ENCODE results near the gene TRPV5. TPM values are rescaled to one million over a fixed set of nuclear protein-coding genes. Genes with fewer than 3 reads are reported as not detected.

The TRPV5 gene
- total RNA-seq, 3 donors from 2014 or later = 0.15 to 1.3 TPM; not detected in 1

- DNase-seq (ENCODE audit: low spot score in 2 of 2) = no peak
- Histone ChIP-seq H3K4me3 (no peak overlapping the region), H3K36me3 (no peaks in the 10 kb centered on the region), H3K4me1 (no peaks in the 10 kb centered on the region), H3K27me3 (no peaks in the 10 kb centered on the region), H3K27ac (no peak overlapping the region), H3K9me3 (no peaks in the 10 kb centered on the region)
- TF ChIP-seq CTCF (IDR thresholded peaks at IDR 0.05) = no peak
- intact Hi-C loops (cut with DNase I; ENCODE audit: low total_unique reads) = loop anchor here (2.0 kb wide), 1 partner anchor 15 kb away; no protein-coding TSS in a partner anchor
Observed at GRCh38 chr7:142873871-142874270, 59.7 kb downstream of the TRPV5 start.

- intact Hi-C loops (cut with DNase I; ENCODE audit: low total_unique reads) = no loop called here
- Histone ChIP-seq H3K9me3 (no peaks in the 10 kb centered on the region), H3K36me3 (no peaks in the 10 kb centered on the region), H3K4me1 (no peaks in the 10 kb centered on the region), H3K27ac (no peak overlapping the region), H3K27me3 (no peaks in the 10 kb centered on the region), H3K4me3 (no peak overlapping the region)
- TF ChIP-seq POLR2A (IDR thresholded peaks at IDR 0.05) = no peak
- TF ChIP-seq CTCF (IDR thresholded peaks at IDR 0.05) = peak in 2 of 3 donors; percentile 30 to 40
- peak in 1 of 2 donors; percentile 49 for DNase-seq (ENCODE audit: low spot score in 2 of 2)
Observed at GRCh38 chr7:142873281-142873784, 60.2 kb downstream of the TRPV5 start.

GRCh38 chr7:142872106-142872675, 61.4 kb downstream of the TRPV5 start:
- Histone ChIP-seq H3K9me3 (no peaks in the 10 kb centered on the region), H3K27ac (no peak overlapping the region), H3K4me1 (no peaks in the 10 kb centered on the region), H3K36me3 (no peaks in the 10 kb centered on the region), H3K4me3 (no peak overlapping the region), H3K27me3 (no peaks in the 10 kb centered on the region)
- intact Hi-C loops (cut with DNase I; ENCODE audit: low total_unique reads) = no loop called here
- TF ChIP-seq CTCF (IDR thresholded peaks at IDR 0.05) = no peak
- no peak for TF ChIP-seq POLR2AphosphoS5 (IDR thresholded peaks at IDR 0.05)
- TF ChIP-seq POLR2A (IDR thresholded peaks at IDR 0.05) = no peak
- DNase-seq (ENCODE audit: low spot score in 2 of 2) = peak; percentile 12 to 34

- H3K4me3 ChIP-seq = no peak overlapping the region
- intact Hi-C loops (cut with DNase I; ENCODE audit: low total_unique reads) = no loop called here
- no peaks in the 10 kb centered on the region for H3K4me1 ChIP-seq
- no peak for TF ChIP-seq CTCF (IDR thresholded peaks at IDR 0.05)
- no peak for TF ChIP-seq POLR2A (IDR thresholded peaks at IDR 0.05)
- no peak for TF ChIP-seq POLR2AphosphoS5 (IDR thresholded peaks at IDR 0.05)
- DNase-seq (ENCODE audit: low spot score in 2 of 2) = peak in 1 of 2 donors; percentile 30
- no peaks in the 10 kb centered on the region for H3K27me3 ChIP-seq
- H3K36me3 ChIP-seq = no peaks in the 10 kb centered on the region
- no peaks in the 10 kb centered on the region for H3K9me3 ChIP-seq
- no peak overlapping the region for H3K27ac ChIP-seq
Observed at GRCh38 chr7:142871260-142872105, 62.1 kb downstream of the TRPV5 start.
